Measurements from ENCODE around the gene MGST2.

MGST2 gene

GRCh38 chr4:139738846-139739613 lies 73.4 kb downstream of the MGST2 start:
- peak; percentile 32 for DNase-seq (ENCODE audit: low read depth)

- DNase-seq (ENCODE audit: low read depth), result no peak
These were observed 74.5 kb downstream of the MGST2 start for GRCh38 chr4:139740121-139740520.

DNA sequence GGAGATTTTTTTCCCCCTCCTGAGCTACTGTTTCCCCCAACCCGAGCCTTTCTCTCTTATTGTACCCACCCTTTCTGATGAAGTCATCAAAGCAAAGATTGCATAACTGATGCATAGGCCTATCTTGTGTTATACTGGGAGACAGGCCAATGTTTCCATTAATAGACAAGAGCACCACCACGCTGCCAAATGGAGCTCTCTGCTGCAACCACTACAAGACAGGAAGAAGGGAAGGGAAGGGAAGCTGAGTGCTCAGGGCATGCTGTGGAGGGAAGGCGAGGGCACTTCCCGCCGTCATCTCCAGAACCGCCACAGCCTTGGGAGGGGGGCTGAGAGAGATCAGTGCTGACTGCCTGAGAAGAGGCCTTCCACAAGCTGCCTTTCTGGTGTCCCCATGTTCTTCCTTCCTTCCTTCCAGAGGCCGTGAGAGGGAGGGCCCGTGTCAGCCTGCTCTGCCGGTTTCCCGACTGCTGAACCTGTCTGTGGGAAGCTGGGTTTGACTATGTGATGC lies 75.0 kb downstream of the MGST2 start:
- peak; percentile 92 for DNase-seq (ENCODE audit: low read depth)

DNA sequence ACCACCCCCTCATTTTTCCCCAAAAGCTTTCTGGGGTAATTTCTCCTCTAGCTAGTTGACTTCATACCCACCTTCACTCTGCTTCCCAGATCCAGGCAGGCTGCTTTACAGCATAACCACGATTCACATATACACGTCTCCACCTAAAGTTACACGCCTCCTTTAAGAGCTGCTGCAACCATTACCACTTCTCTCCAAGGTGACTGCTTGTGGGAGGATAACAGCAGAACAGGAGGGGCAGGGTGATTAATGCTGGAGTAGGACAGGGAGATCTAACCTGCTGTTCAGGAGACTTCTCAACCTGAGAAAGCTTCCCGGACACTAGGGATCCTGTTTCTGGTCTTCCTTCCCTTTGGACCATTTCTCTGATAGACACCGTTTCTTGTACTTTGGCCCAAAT lies 77.4 kb downstream of the MGST2 start:
- no peak for DNase-seq (ENCODE audit: low read depth)

DNA sequence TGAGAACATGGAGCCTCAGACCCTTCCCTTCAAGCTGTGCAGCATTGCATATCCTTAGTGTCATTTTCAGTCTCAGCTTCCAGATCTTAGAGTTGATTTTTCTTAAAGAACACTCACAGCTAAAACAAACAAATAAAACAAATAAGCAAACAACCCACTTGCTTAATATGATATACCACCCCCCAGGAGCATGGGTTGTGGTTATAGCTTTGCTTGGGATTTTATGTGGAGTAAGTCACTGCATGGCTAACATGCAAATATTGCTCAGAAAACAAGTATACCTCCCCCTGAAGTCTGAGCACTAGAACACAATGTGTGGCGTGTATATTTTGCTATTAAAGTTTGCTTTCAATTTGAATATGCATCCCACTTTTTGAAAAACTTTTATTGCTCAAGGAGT lies 78.6 kb downstream of the MGST2 start:
- DNase-seq (ENCODE audit: low read depth), result no peak

DNA sequence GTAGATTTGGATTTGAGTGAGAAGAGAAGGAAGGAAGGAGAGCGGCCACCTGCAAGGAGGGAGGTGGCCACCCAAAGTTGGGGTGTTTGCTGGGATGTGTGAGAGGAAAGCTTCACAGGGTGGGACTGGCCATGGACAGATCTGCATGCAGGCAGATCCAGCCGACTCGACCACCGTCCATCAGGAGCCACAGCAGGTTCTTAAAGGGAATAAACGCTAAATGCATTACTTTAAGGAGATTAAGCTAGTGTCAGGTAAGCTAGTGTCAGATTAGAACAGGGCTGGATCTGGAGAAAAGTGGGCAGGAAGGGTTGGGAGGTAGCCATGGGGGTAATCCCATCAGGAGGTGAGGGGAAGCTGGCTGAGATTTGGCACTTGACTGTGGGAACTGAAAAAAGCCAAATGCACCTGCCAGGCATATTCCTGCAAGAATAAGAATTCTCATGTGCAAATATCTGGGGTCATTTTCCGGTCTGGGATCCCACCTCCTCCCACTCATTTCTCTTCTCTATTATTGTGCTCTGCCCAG lies 79.6 kb downstream of the MGST2 start:
- no peak for DNase-seq (ENCODE audit: low read depth)

DNA sequence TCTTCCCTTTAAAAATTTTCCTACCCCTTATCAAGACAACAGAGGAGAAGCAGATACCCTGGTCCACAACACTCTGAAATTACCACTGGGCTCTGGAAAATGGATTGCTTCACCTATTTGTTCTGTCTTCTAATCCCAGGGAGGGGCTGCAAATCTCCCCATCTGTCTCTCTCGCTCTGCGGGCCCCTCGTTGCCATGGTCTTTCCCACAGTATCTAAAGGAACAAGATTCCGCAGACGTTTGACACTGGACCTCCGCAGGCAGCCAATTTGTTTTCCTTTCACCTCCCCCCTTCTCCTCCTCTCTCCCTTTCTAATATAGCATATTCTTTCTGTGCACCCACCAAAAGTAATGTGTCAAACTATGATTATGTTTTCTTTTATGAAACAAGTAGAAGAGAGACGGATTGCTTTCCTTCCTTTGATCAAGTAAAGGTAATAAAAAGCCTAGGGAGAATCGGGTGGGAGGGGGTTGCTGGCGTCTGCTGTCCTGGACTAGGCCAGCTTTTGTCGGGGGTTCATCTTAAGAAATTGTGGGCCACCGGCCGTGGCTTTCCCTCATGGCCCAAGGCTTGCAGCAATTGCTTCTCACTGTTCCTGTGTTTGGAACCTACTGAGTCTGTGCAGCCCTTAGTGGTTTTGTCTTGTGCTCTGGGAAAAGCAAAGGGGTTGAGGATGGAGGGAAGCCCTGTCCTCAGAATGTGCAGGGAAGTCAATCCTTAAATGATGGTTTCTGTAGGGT lies 81.0 kb downstream of the MGST2 start:
- no peak for DNase-seq (ENCODE audit: low read depth)

GRCh38 chr4:139749338-139749737 lies 83.7 kb downstream of the MGST2 start:
- no peak for DNase-seq (ENCODE audit: low read depth)

DNA sequence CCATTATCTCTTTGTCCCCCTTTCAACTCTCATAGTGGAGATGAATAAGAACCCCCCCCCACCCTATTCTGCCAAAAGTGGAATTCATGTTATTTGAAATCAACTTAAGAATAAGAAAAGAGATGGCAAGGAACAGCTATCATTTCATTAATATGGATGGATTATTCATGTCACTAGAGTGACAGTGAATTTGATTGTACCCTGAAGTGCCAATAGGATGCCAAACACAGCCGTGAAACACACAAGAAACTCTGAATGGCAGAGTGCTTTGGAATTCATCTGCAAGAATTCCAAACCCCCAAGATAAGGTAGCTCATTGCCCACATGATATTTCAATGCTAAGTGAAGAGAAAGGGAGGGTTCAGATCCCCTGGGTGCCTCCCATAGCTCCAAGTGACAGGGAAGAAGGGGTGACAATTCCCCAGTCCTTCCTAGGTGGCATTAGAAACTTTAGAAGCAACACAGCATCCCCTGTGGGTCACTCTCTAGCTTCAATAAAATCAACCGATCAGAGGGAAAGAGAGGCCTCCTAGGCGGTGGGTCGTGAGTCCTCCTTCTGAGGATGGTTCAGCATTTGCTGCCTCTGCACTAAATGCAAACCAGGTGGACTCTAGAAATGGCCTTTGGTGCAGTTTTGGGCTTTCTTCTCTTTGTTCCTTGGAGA lies 84.3 kb downstream of the MGST2 start:
- no peak for DNase-seq (ENCODE audit: low read depth)

DNA sequence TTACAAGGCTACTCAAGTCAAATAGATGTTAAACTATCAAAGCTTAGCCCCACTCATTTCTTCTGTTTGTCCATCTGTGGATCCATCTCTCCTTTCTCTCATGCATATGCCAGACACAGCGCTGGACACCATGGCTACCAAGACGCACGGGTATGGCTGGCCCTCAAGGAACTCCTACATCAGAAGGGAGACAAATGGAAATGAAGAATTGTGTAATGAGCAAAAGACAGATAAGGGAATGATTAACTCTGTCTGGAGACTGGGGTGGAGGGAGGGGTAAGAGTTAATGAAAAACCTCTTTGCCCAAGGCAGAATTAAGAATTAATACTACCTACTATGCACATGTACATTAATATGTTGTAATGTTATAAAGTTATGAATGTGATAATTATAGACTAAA lies 88.1 kb downstream of the MGST2 start:
- no peak for DNase-seq (ENCODE audit: low read depth)
